H1 (cell line): Measurements from ENCODE around the gene OBI1. TPM values are rescaled to one million over a fixed set of nuclear protein-coding genes. Genes with fewer than 3 reads are reported as not detected.

Experiments used
- USF2 ChIP-seq: IDR thresholded peaks from 2 replicates; pipeline ENCODE4 v1.6.1; 2011; ENCODE audit warnings: low read length, improper control_type of control experiment
- polyA plus RNA-seq, 7 experiments: library from polyadenylated mRNA; depleted of rRNA in 3 of 7; stranded (reverse) in 5 of 7; unstranded in 2 of 7; fragments of >200 nt in 5 of 7; fragments of 200-250 nt in 2 of 7; gene quantifications; 1 replicate in 5 of 7; 2 replicates in 1 of 7; 4 replicates in 1 of 7; pipeline versions ENCODE4 v1.2.1 to v1.2.3, GENCODE V29; 2011 to 2013; ENCODE audit warnings: missing spikeins in 2 of 7, mixed read lengths in 2 of 7
- total RNA-seq: library from RNA; stranded (reverse); fragmentation: NEBNext Ultra II Directional; extraction: Animal tissue kit (Norgen Biotek cat#: 25700); gene quantifications from 2 replicates; pipeline ENCODE4 v1.2.1, GENCODE V29; 2021

Gene OBI1
- total and polyA plus RNA-seq, 2 of the 8 experiments (the other 6 are each of a cell fraction or from before 2014, with no cell fraction given) = 7.1 to 14.3 TPM

- no peak for TF ChIP-seq USF2
Measured at GRCh38 chr13:78686461-78686860, 27.5 kb upstream of the OBI1 start (continued).
